Epithelial cell of esophagus (primary cell): ENCODE results near the gene DEXI.

Experiments used
- DNase-seq: peaks from one replicate; pipeline ENCODE4 v3.0.0; 2010; ENCODE audit warnings: low read depth
- H3K4me3 ChIP-seq: 2 replicates; pipeline ENCODE4 v1.5.1; 2011; ENCODE audit warnings: mild to moderate bottlenecking, low read length, control low read depth
- TF ChIP-seq, protein P1 (sequence below): IDR thresholded peaks from 2 replicates; pipeline ENCODE4 v1.5.1; 2011; ENCODE audit warnings: low read depth, mild to moderate bottlenecking, low read length, control low read depth, inconsistent platforms; ENCODE audit not compliant: insufficient read depth; ENCODE audit errors: missing control alignments

DEXI gene

DNA sequence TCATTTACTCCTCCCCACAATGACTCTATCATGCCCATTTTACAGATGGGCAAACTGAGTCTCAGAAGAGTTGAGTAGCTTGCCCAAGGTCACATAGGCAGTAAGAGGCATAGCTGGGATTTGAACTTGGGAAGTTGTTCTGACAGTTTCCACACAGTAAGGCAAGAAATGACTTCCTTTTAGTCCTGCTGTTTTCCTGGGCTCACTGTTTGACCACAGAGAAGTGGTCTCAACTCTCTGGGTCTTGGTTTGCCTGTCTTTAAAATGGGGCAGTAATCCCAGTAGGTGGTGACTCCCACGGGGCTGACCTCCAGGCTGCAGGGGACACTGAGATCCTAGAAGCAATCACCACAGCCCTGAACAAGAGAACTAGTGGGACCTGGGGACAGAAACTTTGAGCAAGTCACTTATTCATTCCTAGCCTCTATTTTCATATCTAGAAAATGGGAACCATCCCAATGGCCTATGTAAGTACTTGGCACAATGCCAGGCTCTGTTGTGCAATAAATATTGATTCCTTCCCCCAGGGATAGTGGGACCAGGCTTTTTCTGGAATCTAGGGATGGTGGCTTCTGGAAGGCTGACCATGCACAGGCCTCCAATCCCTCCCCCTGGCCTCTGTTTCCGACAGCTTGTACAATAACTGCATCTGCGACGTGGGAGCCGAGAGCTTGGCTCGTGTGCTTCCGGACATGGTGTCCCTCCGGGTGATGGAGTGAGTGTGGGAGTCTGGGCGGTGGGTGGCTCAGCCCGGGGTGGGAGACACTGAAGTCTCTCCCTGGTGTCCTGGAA, 20.5 kb downstream of the DEXI start:
- no peak for DNase-seq
- H3K4me3 ChIP-seq = no peak overlapping the region
- TF ChIP-seq, protein P1, sequence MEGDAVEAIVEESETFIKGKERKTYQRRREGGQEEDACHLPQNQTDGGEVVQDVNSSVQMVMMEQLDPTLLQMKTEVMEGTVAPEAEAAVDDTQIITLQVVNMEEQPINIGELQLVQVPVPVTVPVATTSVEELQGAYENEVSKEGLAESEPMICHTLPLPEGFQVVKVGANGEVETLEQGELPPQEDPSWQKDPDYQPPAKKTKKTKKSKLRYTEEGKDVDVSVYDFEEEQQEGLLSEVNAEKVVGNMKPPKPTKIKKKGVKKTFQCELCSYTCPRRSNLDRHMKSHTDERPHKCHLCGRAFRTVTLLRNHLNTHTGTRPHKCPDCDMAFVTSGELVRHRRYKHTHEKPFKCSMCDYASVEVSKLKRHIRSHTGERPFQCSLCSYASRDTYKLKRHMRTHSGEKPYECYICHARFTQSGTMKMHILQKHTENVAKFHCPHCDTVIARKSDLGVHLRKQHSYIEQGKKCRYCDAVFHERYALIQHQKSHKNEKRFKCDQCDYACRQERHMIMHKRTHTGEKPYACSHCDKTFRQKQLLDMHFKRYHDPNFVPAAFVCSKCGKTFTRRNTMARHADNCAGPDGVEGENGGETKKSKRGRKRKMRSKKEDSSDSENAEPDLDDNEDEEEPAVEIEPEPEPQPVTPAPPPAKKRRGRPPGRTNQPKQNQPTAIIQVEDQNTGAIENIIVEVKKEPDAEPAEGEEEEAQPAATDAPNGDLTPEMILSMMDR = no peak

DNA sequence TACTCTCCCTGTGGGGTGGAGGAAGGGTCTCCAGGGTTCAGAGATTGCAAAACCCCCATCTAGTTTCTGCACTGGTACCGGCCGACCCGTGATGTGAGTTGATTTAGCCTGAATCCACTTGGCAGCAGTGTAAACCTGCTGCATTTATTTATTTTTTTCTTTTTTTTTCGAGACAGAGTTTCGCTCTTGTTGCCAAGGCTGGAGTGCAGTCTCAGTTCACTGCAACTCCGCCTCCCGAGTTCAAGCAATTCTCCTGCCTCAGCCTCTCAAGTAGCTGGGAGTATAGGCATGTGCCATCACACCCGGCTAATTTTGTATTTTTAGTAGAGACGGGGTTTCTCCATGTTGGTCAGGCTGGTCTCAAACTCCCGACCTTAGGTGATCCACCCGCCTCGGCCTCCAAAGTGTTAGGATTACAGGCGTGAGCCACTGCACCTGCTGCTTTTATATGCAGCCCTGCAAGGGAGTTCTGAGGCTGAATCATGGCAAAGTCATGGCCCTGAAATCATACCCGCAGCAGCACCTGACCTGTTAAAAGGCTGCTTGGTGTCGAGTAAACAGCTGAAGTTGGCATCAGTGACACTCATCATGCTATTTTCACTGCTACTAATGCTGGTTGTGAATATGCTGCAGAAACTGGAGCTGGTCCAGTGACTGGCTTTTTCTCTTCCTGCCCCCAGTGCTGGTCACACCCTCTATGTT, 21.4 kb downstream of the DEXI start:
- TF ChIP-seq, protein P1 = no peak
- DNase-seq = peak; percentile 40
- H3K4me3 ChIP-seq = no peak overlapping the region

DNA sequence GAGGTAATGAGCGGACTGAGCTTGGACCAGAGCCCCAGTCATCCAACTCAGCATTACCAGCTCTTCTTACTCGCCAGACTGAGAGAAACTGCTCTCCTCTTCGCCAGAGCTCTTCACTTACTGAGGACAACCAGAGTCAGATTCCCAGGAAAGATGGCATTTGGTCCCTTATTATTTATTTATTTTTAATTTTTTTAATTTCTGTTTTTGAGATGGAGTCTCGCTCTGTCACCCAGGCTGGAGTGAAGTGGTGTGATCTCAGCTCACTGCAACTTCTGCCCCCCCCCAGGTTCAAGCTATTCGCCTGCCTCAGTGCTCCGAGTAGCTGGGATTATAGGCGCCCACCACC, 23.3 kb downstream of the DEXI start:
- no peak overlapping the region for H3K4me3 ChIP-seq
- TF ChIP-seq, protein P1 = no peak
- no peak for DNase-seq

DNA sequence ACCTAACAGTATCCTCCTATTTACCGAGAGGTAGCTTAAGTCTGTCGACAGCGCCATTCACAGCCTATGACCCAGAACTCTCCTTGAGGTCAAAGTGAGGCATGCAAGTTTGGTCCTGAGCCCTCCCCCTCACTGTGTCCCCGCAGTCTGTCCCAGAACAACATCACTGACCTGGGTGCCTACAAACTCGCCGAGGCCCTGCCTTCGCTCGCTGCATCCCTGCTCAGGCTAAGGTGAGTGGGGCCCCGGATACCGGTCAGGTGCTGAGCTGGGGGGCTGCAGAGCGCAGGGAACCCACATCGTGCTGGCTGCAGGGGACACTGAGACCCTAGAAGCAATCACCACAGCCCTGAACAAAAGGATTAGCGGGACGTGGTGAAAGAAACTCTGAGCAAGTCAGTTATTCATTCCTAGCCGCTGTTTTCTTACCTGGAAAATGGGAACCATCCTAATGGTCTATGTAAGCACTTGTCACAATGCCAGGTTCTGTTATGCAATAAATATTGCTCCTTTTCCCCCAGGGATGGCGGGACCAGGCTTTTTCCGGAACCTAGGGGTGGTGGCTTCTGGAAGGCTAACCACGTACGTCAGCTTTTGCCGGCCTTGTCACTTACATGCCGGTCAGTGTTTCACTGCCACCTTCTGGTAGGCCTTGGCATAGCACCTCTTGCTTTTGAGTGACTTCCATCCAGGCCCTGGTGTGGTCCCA, 23.8 kb downstream of the DEXI start:
- H3K4me3 ChIP-seq = no peak overlapping the region
- TF ChIP-seq, protein P1 = peak; percentile 100
- peak; percentile 94 for DNase-seq

DNA sequence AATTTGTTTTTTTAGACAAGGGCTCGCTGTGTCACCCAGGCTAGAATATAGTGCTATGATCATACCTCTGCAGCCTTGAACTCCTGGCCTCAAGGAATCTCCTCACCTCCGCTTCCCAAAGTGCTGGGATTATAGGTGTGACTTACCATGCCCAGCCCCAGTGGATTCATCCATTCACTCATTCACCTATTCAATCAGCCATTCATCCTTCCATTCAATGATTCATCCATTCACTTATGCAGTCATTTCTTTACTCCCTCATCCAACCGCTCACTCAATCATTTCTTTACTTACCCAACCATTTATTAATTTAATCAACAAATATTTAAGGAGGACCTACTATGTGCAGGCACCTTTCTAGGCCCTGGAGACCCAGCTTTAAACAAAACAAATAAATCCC, 25.7 kb downstream of the DEXI start:
- TF ChIP-seq, protein P1 = no peak
- no peak for DNase-seq
- H3K4me3 ChIP-seq = no peak overlapping the region

DNA sequence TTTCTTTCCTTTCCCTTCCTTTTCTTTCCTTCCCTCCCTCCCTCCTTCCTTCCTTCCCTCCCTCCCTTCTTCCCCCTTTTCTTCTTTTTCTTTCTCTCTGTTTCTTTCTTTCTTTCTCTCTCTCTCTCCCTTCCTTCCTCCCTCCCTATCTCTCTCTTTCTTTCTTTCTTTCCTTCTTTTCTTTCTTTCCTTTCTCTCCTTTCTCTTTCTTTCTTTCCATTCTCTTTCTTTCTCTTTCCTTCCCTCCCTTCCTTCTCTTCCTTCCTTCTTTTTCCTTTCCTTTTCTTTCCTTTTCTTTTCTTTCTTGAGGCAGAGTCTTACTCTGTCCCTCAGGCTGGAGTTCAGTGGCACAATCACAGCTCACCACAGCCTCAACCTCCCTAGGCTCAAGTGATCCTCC, 31.0 kb downstream of the DEXI start:
- TF ChIP-seq, protein P1 = no peak
- H3K4me3 ChIP-seq = no peak overlapping the region
- DNase-seq = no peak
